HFFc6 (cell line): ENCODE data around the gene IL1RL1. TPM values are rescaled to one million over a fixed set of nuclear protein-coding genes. Genes with fewer than 3 reads are reported as not detected.

ENCODE experiments used
- DNase-seq: peaks from one replicate; pipeline ENCODE4 v3.0.0-alpha.2; 2018
- H3K27ac Mint-ChIP-seq: 2 replicates; pipeline ENCODE4 v1.8.0; 2020; ENCODE audit warnings: mild to moderate bottlenecking, mixed read lengths
- H3K27me3 Mint-ChIP-seq: 2 replicates; pipeline ENCODE4 v1.8.0; 2021; ENCODE audit warnings: mild to moderate bottlenecking, moderate library complexity, mixed read lengths; ENCODE audit not compliant: insufficient read depth
- H3K36me3 Mint-ChIP-seq: 2 replicates; pipeline ENCODE4 v1.8.0; 2021; ENCODE audit warnings: low read depth, mixed read lengths
- H3K4me1 Mint-ChIP-seq: 2 replicates; pipeline ENCODE4 v1.8.0; 2020; ENCODE audit warnings: low read depth, mixed read lengths
- H3K4me3 Mint-ChIP-seq: 2 replicates; pipeline ENCODE4 v1.8.0; 2020; ENCODE audit warnings: mild to moderate bottlenecking, moderate library complexity, mixed read lengths
- H3K9me3 Mint-ChIP-seq: 2 replicates; pipeline ENCODE4 v1.8.0; 2020; ENCODE audit warnings: mild to moderate bottlenecking, mixed read lengths
- total RNA-seq, 6 experiments: library from RNA; stranded (reverse); fragmentation: NEBNext Ultra II Directional; extraction: Animal tissue kit (Norgen Biotek cat#: 25700); gene quantifications; 2 replicates in 1 of 6; 3 replicates in 5 of 6; pipeline ENCODE4 v1.2.3, GENCODE V29; 2021
- TF ChIP-seq, protein P1 (sequence below): fragments of 200-600 bp; sonication (generic); IDR thresholded peaks from 2 replicates; pipeline ENCODE4 v1.5.0; 2021; ENCODE audit warnings: antibody characterized with exemption, mild to moderate bottlenecking

Gene IL1RL1
- total RNA-seq, 6 experiments from 2014 or later = not detected

DNA sequence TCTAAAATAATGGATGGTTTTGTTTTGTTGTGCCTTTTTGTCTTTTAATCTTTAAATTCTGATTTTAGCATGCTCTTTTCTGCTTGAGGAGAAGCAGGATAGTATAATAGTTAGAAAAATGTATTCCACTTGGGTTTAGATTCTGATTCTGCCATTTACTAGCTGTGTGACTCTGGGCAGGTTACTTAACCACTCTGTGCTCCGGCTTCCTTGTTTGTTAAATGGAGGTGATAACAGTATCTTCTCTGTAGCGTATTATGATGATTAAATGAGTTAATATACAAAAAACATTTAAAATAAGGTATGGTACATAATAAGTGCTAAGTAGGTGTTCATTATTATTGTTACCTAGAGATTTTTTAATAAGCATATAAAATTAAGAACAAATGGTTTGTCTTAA is 84.6 kb downstream of the IL1RL1 start:
- H3K27ac Mint-ChIP-seq = no peak overlapping the region
- no peaks in the 10 kb centered on the region for H3K36me3 Mint-ChIP-seq
- peaks cover 12% of the 10 kb centered on the region for H3K27me3 Mint-ChIP-seq
- TF ChIP-seq, protein P1, sequence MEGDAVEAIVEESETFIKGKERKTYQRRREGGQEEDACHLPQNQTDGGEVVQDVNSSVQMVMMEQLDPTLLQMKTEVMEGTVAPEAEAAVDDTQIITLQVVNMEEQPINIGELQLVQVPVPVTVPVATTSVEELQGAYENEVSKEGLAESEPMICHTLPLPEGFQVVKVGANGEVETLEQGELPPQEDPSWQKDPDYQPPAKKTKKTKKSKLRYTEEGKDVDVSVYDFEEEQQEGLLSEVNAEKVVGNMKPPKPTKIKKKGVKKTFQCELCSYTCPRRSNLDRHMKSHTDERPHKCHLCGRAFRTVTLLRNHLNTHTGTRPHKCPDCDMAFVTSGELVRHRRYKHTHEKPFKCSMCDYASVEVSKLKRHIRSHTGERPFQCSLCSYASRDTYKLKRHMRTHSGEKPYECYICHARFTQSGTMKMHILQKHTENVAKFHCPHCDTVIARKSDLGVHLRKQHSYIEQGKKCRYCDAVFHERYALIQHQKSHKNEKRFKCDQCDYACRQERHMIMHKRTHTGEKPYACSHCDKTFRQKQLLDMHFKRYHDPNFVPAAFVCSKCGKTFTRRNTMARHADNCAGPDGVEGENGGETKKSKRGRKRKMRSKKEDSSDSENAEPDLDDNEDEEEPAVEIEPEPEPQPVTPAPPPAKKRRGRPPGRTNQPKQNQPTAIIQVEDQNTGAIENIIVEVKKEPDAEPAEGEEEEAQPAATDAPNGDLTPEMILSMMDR = no peak
- H3K4me3 Mint-ChIP-seq = no peak overlapping the region
- DNase-seq = no peak
- H3K4me1 Mint-ChIP-seq = no peaks in the 10 kb centered on the region
- no peaks in the 10 kb centered on the region for H3K9me3 Mint-ChIP-seq

DNA sequence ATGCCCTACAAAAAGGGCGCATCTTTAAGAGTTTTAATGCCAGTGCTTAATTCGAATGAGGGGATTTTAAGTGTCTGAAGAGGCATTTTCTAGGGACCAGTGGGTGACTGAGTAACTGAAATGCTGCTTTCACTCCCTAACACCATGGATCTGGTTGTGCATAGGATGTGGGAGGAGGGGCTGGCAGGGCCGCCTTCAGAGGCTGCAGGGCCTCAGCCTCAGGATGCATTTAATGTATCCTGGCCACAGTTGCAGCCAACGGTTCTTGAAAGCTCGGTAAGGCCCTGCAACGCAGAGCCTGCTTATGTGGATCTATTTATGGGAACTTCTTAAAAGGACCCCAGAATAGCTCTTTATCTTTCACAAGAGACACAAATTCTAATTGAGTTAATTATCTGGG is 85.8 kb downstream of the IL1RL1 start:
- peaks cover 12% of the 10 kb centered on the region for H3K27me3 Mint-ChIP-seq
- no peak for DNase-seq
- no peak overlapping the region for H3K4me3 Mint-ChIP-seq
- no peak overlapping the region for H3K27ac Mint-ChIP-seq
- no peaks in the 10 kb centered on the region for H3K4me1 Mint-ChIP-seq
- no peaks in the 10 kb centered on the region for H3K9me3 Mint-ChIP-seq
- TF ChIP-seq, protein P1 = no peak
- no peaks in the 10 kb centered on the region for H3K36me3 Mint-ChIP-seq

DNA sequence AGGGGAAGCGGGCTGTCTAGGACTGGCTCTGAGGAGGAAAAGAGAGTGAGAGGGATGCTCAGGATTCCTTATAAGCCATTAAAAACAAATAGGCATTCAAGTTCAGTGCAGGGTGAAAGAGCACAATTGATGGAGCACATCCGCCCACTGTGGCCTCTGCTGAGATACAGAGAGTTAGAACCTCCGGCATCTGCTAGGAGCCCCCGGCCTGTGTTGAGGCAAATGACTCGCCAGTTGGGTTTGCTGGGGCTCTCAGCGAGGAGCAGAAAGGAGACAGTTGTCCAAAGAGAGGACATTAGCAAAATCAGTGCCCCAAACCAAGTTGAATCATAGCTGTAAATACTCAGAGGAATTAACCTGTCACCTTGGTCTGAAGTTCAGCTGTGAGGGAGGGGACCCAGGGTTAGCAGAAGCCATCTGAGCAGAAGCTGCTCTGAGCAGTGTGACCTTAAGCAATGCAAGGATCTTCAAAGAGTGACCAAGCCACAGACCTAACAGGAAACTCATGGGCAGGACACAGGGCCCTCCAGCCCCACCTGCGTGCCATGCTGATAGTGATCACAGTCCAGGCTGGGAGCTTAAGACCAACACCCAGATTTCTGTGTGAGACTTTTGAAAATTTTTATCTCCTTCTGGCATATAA is 88.3 kb downstream of the IL1RL1 start:
- TF ChIP-seq, protein P1 = no peak
- H3K4me3 Mint-ChIP-seq = no peak overlapping the region
- H3K36me3 Mint-ChIP-seq = no peaks in the 10 kb centered on the region
- DNase-seq = no peak
- no peak overlapping the region for H3K27ac Mint-ChIP-seq
- no peaks in the 10 kb centered on the region for H3K9me3 Mint-ChIP-seq
- H3K4me1 Mint-ChIP-seq = no peaks in the 10 kb centered on the region
- peaks cover 12% of the 10 kb centered on the region for H3K27me3 Mint-ChIP-seq

DNA sequence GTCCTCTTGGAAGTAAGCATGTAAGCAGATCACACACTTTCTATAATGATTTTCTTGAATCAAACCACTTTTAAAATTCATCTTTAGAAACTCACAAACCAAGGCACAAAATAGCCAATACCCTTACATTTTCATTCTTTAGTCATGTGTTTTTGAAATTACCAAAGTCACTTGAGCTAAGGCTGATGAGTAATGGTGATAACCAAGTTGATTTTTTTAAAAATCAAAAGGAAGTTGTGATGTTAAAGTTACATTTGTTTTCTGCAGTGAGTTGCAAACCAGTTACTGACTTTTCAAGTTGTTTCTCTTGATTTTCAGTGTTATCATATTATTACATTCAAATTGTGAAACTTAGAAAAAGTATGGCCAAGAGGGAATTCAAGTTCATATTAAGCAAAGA is 90.1 kb downstream of the IL1RL1 start:
- no peak for DNase-seq
- no peaks in the 10 kb centered on the region for H3K4me1 Mint-ChIP-seq
- no peak overlapping the region for H3K27ac Mint-ChIP-seq

More for the DNA sequence above, 90.1 kb downstream of the IL1RL1 start:
- no peak overlapping the region for H3K4me3 Mint-ChIP-seq
- peaks cover 12% of the 10 kb centered on the region for H3K27me3 Mint-ChIP-seq
- H3K9me3 Mint-ChIP-seq = no peaks in the 10 kb centered on the region
- TF ChIP-seq, protein P1 = no peak
- H3K36me3 Mint-ChIP-seq = no peaks in the 10 kb centered on the region

Other genes starting within 250 kb of the IL1RL1 start
- gene IL1R1, start 168.8 kb upstream of the IL1RL1 start, total RNA-seq = 10 to 100 TPM; 13.8 to 25.0 (median 22.9) TPM
- gene IL1RL2, start 124.5 kb upstream of the IL1RL1 start, total RNA-seq = not detected
- gene IL18R1, start 44.2 kb downstream of the IL1RL1 start, total RNA-seq = not detected
- gene IL18RAP, start 111.6 kb downstream of the IL1RL1 start, total RNA-seq = not detected
- gene SLC9A4, start 161.7 kb downstream of the IL1RL1 start, total RNA-seq = under 1 TPM in 1 of 6 experiments, not detected in 5; 0.05 TPM